Transverse colon (tissue), 4 donors: ENCODE measurements around the gene GSTT2.
"Not testable (repeated sequence)": the region's sequence is repeated elsewhere in the genome, so short reads cannot be mapped to it uniquely, and the experiment has no call there.

Experiments
- CTCF ChIP-seq, 5 experiments: fragments of 200-600 bp in 3 of 5; fragments of 450-650 bp in 2 of 5; sonication (generic) in 3 of 5; IDR thresholded peaks; 1 replicate in 2 of 5; 2 replicates in 3 of 5; pipeline ENCODE4 v1.5.1; 2016 to 2017; ENCODE audit warnings: antibody characterized with exemption in 5 of 5, inconsistent platforms in 3 of 5, mild to moderate bottlenecking in 2 of 5, moderate library complexity in 1 of 5
- POLR2A ChIP-seq: fragments of 450-650 bp; IDR thresholded peaks from one replicate; pipeline ENCODE4 v1.6.1; 2016; ENCODE audit warnings: antibody characterized with exemption, mild to moderate bottlenecking, moderate library complexity
- POLR2AphosphoS5 ChIP-seq, 3 donors: sonication (generic); formaldehyde crosslinking; IDR thresholded peaks; one replicate each; pipeline ENCODE4 v1.6.1; 2016; ENCODE audit warnings: antibody characterized with exemption in 3 of 3

DNA sequence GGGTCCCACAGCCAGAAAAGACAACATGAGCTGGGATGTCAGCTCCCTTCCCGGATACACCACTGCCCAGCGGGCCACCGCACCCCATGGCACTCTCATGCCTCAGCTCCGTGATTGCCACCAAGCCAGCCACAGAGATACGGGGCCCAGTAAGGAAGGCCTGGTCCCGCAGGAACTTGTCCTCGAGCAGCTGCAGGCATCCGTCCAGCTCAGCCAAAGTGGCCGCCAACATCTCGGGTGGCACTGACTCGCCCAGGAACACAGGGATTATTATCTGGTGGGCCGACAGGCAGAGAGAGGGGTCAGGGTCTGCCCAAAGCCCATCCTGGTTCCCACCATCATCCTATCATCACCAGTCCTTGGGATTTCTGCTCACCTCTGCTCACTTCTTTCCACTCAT lies 2.6 kb upstream of the GSTT2 start:
- TF ChIP-seq CTCF (IDR thresholded peaks at IDR 0.05); POLR2A; POLR2AphosphoS5 (IDR thresholded peaks at IDR 0.05): not testable (repeated sequence)
